ENCODE data around the gene SOCS3.

Gene SOCS3

DNA sequence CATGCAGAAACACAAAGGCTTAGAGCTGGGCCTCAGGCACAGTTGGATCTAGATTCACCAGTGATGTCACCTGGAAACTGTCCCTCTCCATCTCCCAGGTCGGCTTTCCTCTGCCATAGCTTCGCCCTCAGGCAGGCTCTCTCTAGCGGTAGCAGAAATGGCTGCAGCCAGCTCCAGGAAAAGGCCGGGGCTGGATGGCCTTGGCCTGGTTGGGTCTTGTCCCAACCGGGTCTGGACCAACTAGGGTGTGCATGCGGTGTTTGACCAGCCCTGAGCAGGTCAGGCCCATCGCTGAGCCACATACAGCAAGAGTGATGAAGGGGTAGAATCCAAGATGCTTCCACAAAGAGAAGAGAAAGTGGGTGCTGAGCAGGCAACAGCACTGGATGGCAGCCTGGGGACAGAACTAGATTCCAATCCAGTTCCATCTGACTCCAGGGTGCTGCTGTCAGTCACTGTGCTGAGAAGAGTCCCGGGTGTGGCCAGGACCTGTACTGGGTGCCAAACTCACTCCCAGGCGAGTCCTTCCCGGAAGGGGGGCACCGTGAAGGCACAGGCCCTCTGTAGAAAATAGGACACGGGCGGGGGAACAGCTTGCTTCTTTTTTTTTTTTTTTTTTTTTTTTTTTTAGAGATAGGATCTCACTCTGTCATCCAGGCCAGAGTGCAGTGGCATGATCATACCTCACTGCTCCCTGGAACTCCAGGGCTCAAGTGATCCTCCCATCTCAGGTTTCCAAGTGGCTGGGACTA is 51.8 kb downstream of the SOCS3 start:
- DNase-seq (ENCODE audit: low spot score): no peak

DNA sequence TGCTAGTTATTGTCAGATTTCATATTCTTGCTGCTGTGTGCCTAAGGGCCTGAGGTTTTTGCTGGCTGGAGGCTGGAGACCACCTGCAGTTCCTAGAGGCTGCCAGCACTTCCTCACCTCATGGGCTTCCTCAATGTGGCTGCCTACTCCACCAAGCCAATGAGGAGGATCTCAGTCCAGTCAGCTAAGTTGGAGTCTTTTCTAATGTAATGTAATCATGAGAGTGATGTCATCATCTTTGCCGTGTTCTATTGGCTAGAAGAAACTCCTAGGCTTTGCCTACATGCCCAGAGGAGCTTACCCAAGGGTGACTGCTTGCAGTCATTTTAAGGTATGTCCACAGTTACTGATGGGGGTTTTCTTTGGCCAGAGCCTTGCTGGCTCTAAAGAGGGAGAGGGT is 53.0 kb downstream of the SOCS3 start:
- no peak for DNase-seq (ENCODE audit: low spot score)
